Measurements from ENCODE around the gene ASTL. TPM values are rescaled to one million over a fixed set of nuclear protein-coding genes. Genes with fewer than 3 reads are reported as not detected.

Gene ASTL
- total RNA-seq, 1 experiment from 2014 or later, result not detected

DNA sequence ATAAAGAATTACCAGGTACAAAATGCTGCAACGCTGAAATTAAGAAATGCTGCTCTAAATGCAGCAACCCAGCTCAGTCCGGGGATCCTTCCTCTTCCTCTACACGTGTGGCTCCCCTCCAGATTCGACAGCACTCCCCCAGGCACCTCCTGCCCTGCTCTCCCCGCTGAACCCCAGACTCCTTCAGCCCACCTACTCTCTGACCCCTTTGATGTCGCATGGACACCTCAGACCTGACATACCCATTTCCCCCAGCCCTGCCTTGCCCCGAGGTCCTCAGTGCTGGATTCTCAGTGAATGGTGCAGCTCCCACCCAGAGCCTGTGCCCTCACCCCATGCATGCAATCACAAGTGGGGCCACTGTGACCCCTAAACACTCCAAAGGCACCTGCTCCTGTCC is 17.3 kb downstream of the ASTL start:
- DNase-seq (ENCODE audit: low read depth, low spot score), result no peak
- in situ Hi-C loops (cut with HindIII; ENCODE audit: low pct_unique_long_range_greater_than_20kb, low sequenced_read_pairs), result no loop called here

DNA sequence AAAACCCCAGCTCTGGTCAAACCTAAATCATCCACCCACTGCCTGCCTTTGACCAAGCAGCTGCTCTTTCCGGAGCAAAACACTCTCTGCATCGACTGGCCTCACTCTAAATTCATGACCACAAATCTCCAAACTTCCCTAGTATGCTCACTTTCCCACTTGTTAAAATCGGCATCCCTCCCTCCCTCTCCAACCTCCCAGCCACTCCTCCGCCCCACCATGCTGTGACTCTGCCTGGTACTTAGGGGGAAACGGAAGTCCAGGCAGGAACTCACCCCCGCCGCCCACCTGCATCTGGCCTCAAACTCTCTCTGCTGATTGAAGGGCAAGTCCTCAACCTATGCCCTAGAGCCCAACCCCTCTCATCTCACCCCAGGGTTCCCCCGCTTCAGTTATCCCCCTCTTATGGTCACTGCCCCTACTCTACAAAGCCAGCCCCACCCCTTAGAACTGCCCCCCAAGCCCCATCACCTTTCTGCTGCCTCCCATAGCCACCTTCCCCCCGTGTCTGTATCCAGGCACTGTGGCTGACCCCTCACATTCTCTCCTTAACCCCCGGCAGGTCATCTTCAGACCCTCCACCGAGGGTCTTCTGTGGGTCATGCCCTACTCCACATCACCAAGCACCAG is 18.1 kb downstream of the ASTL start:
- no peak for DNase-seq (ENCODE audit: low read depth, low spot score)
- in situ Hi-C loops (cut with HindIII; ENCODE audit: low pct_unique_long_range_greater_than_20kb, low sequenced_read_pairs), result no loop called here

DNA sequence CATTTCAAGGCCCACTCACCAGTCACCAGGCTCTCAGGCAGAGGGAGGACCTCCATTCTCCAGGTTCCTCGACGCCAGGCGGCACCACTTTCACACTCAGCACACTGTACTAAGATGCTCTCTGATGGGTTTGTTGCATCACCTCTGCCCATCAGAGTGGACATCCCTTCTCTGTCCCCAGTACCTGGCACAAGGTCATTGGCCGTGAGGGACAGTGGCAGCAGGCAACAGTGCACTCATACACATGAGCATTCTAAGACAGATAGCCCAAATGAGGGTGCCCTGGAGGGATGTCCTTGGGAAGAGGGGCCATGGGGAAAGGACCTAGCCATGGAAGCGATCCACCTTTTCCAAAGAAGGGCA is 18.9 kb downstream of the ASTL start:
- DNase-seq (ENCODE audit: low read depth, low spot score), result no peak
- in situ Hi-C loops (cut with HindIII; ENCODE audit: low pct_unique_long_range_greater_than_20kb, low sequenced_read_pairs), result no loop called here

DNA sequence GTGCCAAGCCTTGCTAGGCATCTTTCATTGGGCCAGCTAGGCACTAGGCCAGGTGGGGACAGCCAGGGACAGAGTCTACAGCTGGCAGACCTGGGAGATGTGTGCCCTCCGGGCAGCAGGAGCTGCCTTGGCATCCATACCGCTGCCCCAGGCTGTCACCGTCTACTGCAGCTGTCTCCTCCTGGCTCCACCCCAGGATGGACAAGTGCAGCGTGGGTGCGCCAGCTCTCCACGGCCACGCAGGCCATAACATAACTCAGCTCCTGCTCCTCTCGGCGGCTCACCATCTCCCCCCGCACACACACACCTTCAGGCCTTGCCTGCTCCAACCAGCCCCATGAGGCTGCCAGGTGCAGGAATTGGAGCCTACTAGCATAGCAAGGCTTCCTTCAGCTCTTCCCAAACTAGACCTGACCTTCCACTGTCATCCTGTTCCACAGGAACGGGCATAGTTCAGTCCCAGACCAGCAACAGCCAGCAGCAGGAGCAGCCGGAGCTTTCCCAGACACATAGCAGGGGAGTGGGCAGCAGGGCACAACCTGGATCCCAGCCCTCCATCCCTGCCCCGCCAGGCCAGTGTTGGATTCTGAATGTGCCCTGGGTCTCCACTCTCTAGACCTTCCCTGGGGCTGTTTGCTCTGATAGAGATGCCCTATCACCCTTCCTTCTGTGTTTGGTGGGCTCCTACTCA is 19.5 kb downstream of the ASTL start:
- in situ Hi-C loops (cut with HindIII; ENCODE audit: low pct_unique_long_range_greater_than_20kb, low sequenced_read_pairs), result no loop called here

DNA sequence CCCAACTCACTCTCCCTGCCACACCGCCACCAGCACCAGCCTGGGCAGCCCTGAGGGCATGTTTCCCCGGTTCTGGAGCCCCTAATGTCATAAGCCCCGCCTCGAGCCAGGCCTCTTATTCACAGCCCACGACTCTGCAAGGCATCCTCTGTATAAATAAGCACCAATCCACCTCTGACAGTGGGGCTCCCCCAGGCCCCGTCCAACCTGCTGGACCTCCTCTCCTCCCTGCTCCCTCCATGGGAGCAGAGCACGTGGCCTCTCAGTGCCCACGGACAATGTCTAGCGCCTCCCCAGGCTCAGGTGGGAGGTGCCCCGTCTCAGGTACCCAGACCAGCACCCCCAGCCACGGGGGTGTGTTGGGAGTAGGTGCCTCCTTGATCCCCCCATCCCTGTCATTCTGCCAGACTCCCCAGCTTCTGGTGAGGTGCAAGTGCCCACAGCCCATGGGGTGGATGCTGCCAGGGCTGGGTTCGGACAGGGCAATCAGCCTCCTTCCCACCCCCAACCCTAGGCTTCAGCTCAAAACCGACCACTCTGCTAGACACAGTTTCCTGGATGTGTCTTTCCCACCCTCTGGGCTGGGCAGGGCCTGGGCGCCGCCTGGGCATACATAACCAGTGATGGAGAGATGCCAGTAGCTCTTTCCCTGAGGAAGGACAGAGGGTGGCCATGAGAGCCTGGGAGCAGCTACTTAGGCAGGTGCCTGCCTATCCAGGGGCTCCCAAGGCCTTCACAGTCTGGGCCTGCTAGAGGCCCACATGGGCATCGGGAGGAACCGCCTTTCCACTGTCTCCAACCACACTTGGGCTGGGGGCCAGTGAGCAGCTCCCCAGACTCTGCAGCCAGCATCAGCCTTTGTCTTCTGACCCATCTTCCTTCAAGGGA is 20.4 kb downstream of the ASTL start:
- no peak for DNase-seq (ENCODE audit: low read depth, low spot score)
- in situ Hi-C loops (cut with HindIII; ENCODE audit: low pct_unique_long_range_greater_than_20kb, low sequenced_read_pairs), result no loop called here

More for the DNA sequence above, 19.5 kb downstream of the ASTL start:
- no peak for DNase-seq (ENCODE audit: low read depth, low spot score)

DNA sequence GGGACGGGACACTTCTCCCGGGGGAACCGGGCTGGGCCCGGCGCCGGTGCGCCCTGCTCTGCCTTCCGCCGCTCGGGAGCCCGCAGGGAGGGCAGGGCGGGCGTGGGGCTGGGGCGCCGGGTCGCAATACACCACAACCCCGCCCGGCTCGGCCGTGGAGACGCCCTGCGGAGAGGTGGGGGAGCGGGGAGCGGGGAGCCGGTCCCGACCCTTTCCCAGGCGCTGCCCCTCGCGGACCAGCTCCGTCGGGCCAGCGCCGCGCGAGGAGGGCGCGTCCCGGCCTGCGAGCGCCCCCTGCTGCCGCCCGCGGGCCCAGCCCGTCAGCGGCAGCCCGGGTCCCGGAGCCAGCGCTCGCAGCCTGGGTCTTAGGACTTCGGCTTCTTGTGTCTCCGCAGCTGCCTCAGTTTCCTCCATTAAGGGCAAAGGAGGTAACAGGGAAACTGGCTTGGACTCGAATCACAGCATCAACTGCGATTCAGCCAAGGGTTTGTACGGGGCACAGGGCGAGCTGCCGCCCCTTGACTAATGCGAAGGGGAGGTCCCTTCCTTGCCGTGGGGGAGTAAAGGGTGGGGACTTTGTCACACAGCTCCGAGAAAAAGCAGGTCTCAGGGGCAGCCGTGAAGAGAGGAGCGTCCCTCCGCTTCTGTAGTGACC is 21.3 kb downstream of the ASTL start:
- peak; percentile 38 for DNase-seq (ENCODE audit: low read depth, low spot score)
- in situ Hi-C loops (cut with HindIII; ENCODE audit: low pct_unique_long_range_greater_than_20kb, low sequenced_read_pairs), result no loop called here

DNA sequence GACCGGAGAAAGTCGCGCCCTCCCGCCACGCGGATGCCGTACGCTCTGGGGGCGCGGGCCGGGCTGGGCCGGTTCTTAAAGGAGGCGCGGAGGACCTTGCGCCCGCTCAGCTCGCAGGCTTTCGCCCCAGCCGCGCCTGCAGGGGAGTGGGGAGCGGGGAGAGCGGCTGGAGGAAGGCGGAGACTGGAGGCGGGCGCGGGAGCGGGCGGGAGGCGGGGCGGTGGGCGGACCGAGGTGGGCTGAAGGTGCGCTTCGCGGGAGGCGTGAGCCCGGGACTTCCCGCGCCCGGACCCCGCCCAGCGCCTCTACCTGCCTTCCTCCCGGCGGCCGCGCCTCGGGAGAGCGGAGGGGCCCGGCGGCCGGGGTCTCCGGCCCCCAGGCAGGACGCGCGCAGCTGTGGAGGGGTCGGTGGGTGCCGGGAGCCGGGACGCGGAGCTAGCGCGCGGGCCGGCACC is 21.9 kb downstream of the ASTL start, which contains the start of gene ADRA2B:
TSS of gene ADRA2B (minus strand) at position 148 of the 455 bp plus-strand sequence. CDS start 422 bp downstream, outside the sequence.
- peak; percentile 23 for DNase-seq (ENCODE audit: low read depth, low spot score)
- in situ Hi-C loops (cut with HindIII; ENCODE audit: low pct_unique_long_range_greater_than_20kb, low sequenced_read_pairs), result no loop called here

DNA sequence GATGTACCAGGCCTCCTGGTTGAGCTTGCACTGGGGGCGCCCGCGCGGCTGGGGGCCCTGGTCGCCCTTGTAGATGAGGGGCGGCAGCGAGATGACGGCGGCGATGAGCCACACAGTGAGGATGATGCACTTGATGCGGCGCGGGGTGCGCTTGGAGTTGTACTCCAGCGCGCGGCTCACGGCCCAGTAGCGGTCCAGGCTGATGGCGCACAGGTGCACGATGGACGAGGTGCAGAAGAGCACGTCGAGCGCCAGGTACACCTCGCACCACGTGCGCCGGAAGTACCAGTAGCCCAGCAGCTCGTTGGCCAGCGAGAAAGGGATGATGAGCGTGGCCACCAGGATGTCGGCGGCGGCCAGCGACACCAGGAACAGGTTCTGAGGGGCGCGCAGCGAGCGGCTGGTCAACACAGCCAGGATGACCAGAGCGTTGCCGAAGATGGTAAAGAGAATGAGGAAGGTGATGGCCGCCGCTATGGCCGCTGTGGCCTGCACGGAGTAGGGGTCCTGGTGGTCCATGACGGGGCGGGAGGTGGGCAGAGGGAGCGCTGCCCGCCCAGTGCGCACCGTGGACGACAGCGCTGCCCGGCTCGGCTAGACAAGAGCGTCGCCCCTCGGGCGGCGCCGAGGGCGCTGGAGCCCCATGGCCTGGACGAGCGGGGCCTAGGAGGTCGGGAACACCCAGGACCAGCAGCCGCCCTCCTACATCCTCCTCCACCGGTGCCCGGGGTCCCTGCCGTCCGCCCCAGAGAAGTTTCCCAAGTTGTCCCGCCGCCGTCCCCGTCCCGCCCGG is 22.5 kb downstream of the ASTL start:
- in situ Hi-C loops (cut with HindIII; ENCODE audit: low pct_unique_long_range_greater_than_20kb, low sequenced_read_pairs), result no loop called here
- DNase-seq (ENCODE audit: low read depth, low spot score), result no peak

DNA sequence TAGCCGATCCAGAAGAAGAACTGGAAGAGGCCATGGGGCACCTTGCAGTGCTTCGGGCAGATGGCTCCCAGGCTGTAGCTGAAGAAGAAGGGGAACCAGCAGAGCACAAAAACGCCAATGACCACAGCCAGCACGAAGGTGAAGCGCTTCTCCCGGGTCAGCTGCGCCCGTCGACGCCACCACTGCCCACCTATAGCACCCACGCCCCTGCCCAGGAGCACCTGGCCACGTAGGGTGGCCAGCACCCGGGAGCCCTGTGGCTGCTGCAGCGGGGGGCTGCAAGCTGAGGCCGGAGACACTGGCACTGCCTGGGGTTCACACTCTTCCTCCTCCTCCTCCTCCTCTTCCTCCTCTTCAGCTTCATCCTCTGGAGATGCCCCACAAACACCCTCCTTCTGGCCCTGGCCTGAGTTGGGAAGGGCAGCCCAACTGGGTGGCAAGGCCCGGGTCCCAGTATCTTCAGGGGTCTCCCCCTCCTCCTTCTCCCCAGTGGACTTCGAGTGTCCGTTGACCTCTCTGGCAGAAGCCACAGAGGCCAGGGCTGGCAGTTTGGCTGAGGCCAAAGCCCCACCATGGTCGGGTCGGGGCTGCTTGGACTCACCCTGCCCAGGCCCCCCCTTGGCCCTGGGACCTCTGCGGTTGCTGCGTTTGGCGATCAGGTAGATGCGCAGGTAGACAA is 23.3 kb downstream of the ASTL start:
- in situ Hi-C loops (cut with HindIII; ENCODE audit: low pct_unique_long_range_greater_than_20kb, low sequenced_read_pairs), result no loop called here
- no peak for DNase-seq (ENCODE audit: low read depth, low spot score)

DNA sequence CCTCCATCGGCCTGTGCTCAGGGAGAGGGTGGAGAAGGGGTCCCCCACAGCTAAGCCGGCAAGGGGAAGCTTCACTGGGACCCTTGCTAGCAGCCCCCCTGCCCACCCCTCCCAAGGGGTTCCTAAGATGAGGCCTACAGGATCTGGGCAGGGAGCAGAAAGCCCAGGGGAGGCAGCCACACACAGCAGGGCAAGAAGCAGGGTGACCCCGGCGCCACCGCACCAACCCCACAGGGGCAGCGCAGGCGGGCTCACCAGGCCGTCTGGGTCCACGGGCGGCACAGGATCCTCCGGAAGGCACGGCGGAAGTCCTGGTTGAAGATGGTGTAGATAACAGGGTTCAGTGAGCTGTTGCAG is 23.8 kb downstream of the ASTL start:
- no peak for DNase-seq (ENCODE audit: low read depth, low spot score)
- in situ Hi-C loops (cut with HindIII; ENCODE audit: low pct_unique_long_range_greater_than_20kb, low sequenced_read_pairs), result no loop called here

DNA sequence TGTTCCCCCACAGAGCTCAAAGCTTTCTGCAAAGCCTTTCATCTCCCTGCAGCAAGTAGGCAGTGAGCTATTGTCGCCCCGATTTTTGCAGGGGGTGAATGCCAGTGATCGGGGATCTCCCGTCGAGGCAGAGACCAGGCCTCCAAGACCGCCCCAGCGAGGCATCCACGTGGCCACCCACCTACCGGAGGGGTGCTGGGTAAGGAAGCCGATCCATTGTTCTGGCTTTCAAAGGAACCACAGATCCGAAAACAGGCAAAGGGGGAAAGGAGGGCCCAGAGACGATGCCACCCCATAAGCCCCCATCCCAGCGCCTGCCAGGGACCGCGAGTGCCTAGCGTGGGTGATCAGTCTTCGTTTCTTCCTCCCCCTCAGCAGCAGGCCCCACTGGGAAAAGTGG is 24.4 kb downstream of the ASTL start:
- in situ Hi-C loops (cut with HindIII; ENCODE audit: low pct_unique_long_range_greater_than_20kb, low sequenced_read_pairs), result no loop called here
- DNase-seq (ENCODE audit: low read depth, low spot score), result no peak

DNA sequence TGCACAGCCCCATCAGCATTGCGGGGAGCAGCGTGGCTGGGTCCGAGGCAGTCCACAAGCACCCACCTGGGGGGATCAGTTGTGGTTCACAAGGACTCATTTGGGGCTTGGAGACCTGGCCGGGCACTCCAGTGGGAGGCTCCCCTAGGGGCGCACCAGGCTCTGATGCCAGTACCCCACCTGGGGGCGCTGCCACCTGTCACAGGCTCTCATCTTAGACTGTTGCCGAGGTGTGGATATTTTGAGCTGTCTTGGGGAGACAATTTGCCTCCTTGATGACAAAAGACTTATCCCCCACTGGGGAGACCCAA is 25.0 kb downstream of the ASTL start:
- DNase-seq (ENCODE audit: low read depth, low spot score), result no peak
- in situ Hi-C loops (cut with HindIII; ENCODE audit: low pct_unique_long_range_greater_than_20kb, low sequenced_read_pairs), result no loop called here

DNA sequence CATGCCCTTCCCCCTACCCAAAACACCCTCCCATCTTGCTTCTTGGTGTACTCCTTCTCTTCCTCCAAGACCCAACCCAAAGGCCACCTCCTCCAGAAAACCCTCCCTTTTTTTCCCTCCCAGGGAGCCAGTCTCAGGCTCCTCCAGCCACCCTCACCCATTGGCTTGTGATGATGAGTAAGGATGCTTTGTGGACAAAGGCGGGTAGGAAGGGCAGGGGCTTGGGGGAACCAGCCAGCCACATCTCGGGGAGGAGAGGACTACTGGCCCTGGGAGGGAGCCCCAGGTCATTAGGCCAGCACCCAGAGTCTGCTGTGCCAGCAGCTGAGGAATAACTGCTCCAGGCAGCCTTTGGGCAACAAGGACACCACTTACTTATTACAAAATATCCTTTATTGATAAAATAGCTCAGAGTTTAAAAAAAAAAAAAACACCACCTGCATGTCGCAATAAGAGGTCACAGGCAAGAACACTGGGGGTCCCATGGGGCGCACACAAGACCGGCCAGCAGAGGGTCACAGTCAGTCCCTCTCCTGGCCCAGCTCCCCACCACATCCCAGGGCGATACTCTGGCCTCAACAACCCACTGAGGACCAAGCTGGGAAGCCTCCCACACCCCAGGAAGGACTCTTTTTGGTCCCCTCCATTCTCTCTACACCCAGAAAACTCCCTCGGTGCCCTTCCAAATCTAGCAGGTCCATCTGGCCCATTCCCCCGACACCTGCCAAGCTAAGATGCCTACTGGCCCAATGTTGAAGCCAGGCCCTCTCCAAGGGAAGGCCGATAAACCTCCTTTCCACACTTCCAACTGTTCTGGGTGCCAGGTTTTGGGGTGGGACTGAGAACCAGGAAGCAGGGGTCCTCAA is 25.6 kb downstream of the ASTL start:
- DNase-seq (ENCODE audit: low read depth, low spot score), result no peak
- in situ Hi-C loops (cut with HindIII; ENCODE audit: low pct_unique_long_range_greater_than_20kb, low sequenced_read_pairs), result no loop called here

DNA sequence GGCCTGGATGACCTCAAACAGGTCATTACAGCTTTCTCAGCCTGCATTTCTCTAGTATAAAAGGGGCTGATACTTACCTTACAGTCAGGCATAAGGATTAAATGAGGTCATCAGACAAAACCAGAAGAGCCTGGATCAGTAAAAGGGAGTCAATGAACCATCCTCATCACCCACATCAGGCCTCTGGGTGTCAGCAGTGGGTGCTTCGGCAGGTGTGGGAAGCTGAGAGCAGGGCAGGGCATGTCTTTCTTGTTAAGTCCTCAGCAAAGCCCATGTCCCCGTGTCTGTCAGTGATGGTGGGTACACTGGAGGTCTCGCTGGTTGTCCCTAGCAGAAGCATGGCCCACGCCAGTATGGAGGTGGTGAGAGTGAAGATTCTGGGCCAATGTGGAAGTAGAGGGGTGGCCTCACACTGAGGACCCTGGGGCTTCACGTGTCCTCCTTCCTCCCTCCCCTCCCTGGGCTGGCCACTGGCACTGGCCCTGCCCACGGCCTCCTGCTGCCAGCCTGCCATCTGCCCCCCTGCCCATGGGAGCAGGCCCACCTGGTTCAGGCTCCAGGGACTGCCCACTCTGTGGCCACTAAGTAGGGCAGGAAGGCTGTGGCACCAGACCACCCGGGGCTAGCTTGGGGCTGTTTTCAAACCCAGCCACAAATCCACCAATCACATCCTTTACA is 26.3 kb downstream of the ASTL start:
- in situ Hi-C loops (cut with HindIII; ENCODE audit: low pct_unique_long_range_greater_than_20kb, low sequenced_read_pairs), result no loop called here
- no peak for DNase-seq (ENCODE audit: low read depth, low spot score)

DNA sequence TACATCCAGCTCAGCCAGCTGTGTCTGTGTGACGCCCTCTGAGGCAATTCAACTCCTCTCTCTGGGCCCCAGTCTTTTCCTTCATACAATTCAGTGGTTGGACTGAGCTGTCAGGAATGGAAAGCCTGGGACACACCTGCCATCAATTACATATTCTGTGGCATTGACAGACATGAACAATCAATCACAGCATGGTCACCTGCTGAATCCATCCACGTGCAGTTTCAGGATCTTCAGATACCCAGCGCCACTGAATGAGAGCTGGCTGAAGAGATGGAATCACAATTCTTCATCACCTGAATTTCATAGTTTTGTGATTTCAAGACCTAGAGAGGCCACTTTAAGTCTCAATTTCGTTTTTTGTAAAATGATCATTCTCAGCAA is 27.1 kb downstream of the ASTL start:
- in situ Hi-C loops (cut with HindIII; ENCODE audit: low pct_unique_long_range_greater_than_20kb, low sequenced_read_pairs), result no loop called here
- DNase-seq (ENCODE audit: low read depth, low spot score), result no peak
